NCI-H146 (cell line): ENCODE results near the gene SELENOT.

Experiments used
- DNase-seq: peaks from one replicate; lab custom pipeline; 2025; lab: John Stamatoyannopoulos, UW

SELENOT gene

GRCh38 chr3:150662410-150663200 is 59.5 kb downstream of the SELENOT start:
- no peak for DNase-seq

GRCh38 chr3:150663461-150663860 is 60.3 kb downstream of the SELENOT start:
- DNase-seq, result no peak

- DNase-seq, result no peak
Measured at GRCh38 chr3:150666167-150666566, 63.0 kb downstream of the SELENOT start.

- no peak for DNase-seq
Measured at GRCh38 chr3:150673966-150674365, 70.8 kb downstream of the SELENOT start.

- no peak for DNase-seq
Measured at GRCh38 chr3:150675587-150675986, 72.5 kb downstream of the SELENOT start.
